DND-41 (cell line): ENCODE measurements around the gene RGS6.

Experiments used
- ATAC-seq: fragments of 200-7000 bp; cut with Tn5 transposase; 3 replicates; pipeline ENCODE4 v1.9.1; 2021; ENCODE audit warnings: low read depth; ENCODE audit not compliant: insufficient read depth
- DNase-seq: peaks from one replicate; pipeline ENCODE4 v3.0.0-alpha.2; 2020
- H2AFZ ChIP-seq: 2 replicates; pipeline ENCODE4 v1.6.0; 2012; ENCODE audit warnings: low read depth, low read length
- H3K27ac ChIP-seq: 2 replicates; pipeline ENCODE4 v1.5.1; 2012; ENCODE audit warnings: low read length, inconsistent platforms
- H3K27me3 ChIP-seq: fragments of 200-600 bp; sonication (generic); 2 replicates; pipeline ENCODE4 v1.6.0; 2012; ENCODE audit warnings: low read length, mild to moderate bottlenecking, inconsistent platforms; ENCODE audit not compliant: insufficient read depth, poor library complexity
- H3K36me3 ChIP-seq: 2 replicates; pipeline ENCODE4 v1.5.1; 2012; ENCODE audit warnings: low read length, inconsistent platforms; ENCODE audit not compliant: insufficient read depth
- H3K4me1 ChIP-seq: 2 replicates; pipeline ENCODE4 v1.5.1; 2012; ENCODE audit warnings: mild to moderate bottlenecking, low read length; ENCODE audit not compliant: insufficient read depth
- H3K4me2 ChIP-seq: 2 replicates; pipeline ENCODE4 v1.6.0; 2012; ENCODE audit warnings: mild to moderate bottlenecking, moderate library complexity, low read length, inconsistent platforms; ENCODE audit not compliant: insufficient read depth
- H3K4me3 ChIP-seq, 2 experiments: fragments of 200-600 bp in 1 of 2; shearing (Covaris generic) in 1 of 2; 2 replicates each; pipeline ENCODE4 v1.5.1; 2012 to 2016; ENCODE audit warnings: inconsistent platforms in 2 of 2, low read length in 2 of 2, mild to moderate bottlenecking in 2 of 2, low read depth in 1 of 2, moderate library complexity in 1 of 2
- H3K79me2 ChIP-seq: 2 replicates; pipeline ENCODE4 v1.6.0; 2012; ENCODE audit warnings: low read length, inconsistent platforms; ENCODE audit not compliant: insufficient read depth
- H3K9ac ChIP-seq: 2 replicates; pipeline ENCODE4 v1.6.0; 2012; ENCODE audit warnings: low read depth, mild to moderate bottlenecking, inconsistent platforms, low read length, moderate library complexity
- H3K9me3 ChIP-seq: 2 replicates; pipeline ENCODE4 v1.5.1; 2012; ENCODE audit warnings: low read length, moderate library complexity, mild to moderate bottlenecking, inconsistent platforms; ENCODE audit not compliant: insufficient read depth, severe bottlenecking
- H4K20me1 ChIP-seq: 2 replicates; pipeline ENCODE4 v1.6.0; 2012; ENCODE audit warnings: low read length; ENCODE audit not compliant: insufficient read depth
- EZH2 ChIP-seq: IDR thresholded peaks from 3 replicates; pipeline ENCODE4 v1.6.1; 2012; ENCODE audit warnings: borderline replicate concordance, low read depth, mild to moderate bottlenecking, moderate library complexity, low read length, inconsistent platforms; ENCODE audit not compliant: severe bottlenecking
- TF ChIP-seq, protein P1 (sequence below): IDR thresholded peaks from 2 replicates; pipeline ENCODE4 v1.5.1; 2012; ENCODE audit warnings: borderline replicate concordance, low read length, moderate library complexity, mild to moderate bottlenecking; ENCODE audit not compliant: poor library complexity, severe bottlenecking; ENCODE audit errors: extremely low read depth

The RGS6 gene

DNA sequence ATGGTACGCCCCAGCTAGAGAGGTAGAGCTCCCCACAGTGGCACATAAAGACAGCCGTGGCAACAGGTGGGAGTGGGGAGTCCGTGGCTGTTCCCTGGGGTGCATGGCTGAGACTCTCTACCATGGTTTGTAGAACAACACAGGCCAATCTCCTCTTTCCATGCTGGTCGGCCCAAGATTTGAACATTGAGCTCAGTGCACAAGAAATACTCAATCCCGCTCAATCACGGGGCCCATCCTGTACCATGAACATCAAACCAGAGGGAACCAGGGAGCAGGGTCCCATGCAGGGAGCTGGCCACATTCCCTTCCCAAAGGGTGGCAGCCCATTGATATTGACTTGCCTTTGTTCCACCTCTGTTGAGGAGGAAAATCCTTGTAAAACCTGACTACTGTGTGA, 608.6 kb downstream of the RGS6 start:
- no peaks in the 10 kb centered on the region for H3K9me3 ChIP-seq
- H3K36me3 ChIP-seq = no peaks in the 10 kb centered on the region
- TF ChIP-seq EZH2 = no peak
- TF ChIP-seq, protein P1, sequence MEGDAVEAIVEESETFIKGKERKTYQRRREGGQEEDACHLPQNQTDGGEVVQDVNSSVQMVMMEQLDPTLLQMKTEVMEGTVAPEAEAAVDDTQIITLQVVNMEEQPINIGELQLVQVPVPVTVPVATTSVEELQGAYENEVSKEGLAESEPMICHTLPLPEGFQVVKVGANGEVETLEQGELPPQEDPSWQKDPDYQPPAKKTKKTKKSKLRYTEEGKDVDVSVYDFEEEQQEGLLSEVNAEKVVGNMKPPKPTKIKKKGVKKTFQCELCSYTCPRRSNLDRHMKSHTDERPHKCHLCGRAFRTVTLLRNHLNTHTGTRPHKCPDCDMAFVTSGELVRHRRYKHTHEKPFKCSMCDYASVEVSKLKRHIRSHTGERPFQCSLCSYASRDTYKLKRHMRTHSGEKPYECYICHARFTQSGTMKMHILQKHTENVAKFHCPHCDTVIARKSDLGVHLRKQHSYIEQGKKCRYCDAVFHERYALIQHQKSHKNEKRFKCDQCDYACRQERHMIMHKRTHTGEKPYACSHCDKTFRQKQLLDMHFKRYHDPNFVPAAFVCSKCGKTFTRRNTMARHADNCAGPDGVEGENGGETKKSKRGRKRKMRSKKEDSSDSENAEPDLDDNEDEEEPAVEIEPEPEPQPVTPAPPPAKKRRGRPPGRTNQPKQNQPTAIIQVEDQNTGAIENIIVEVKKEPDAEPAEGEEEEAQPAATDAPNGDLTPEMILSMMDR = no peak
- no peak overlapping the region for H3K9ac ChIP-seq
- no peak overlapping the region for H2AFZ ChIP-seq
- H3K27ac ChIP-seq = no peak overlapping the region
- no peak overlapping the region for H3K4me2 ChIP-seq
- DNase-seq (no peak), ATAC-seq (no peak)
- peaks cover 3% of the 10 kb centered on the region for H3K4me1 ChIP-seq
- H4K20me1 ChIP-seq = no peaks in the 10 kb centered on the region
- H3K4me3 ChIP-seq = no peak overlapping the region
- H3K27me3 ChIP-seq = peaks cover 11% of the 10 kb centered on the region
- H3K79me2 ChIP-seq = no peaks in the 10 kb centered on the region

DNA sequence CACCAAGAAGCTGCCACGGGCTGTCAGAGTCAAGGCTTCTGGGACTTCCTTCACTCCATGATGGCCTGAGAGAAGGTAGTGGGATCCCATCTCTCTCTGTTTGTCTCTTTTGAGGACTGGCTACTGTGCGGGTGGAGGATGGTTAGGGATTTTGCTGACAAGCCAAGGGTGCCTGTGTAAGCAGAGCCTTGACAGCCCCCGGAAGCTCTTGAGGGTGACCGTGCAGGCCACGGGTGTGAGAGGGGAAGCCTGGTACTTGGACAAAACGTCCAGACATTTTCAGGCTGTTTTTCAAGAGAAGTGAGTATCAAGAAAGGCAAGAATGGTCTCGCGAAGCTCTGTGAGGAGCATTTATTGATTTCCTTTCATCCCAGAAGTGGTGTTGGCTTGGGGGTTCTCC, 609.3 kb downstream of the RGS6 start:
- 0 out of 2 replicates have a peak, but pooled peaks cover under 1% of the 10 kb centered on the region for H4K20me1 ChIP-seq
- H2AFZ ChIP-seq = no peak overlapping the region
- H3K27me3 ChIP-seq = peaks cover 11% of the 10 kb centered on the region
- TF ChIP-seq EZH2 = no peak
- TF ChIP-seq, protein P1 = no peak
- DNase-seq = no peak
- H3K4me1 ChIP-seq = peaks cover 10% of the 10 kb centered on the region
- H3K9me3 ChIP-seq = no peaks in the 10 kb centered on the region
- no peaks in the 10 kb centered on the region for H3K79me2 ChIP-seq
- no peak overlapping the region for H3K9ac ChIP-seq
- H3K27ac ChIP-seq = no peak overlapping the region
- no peak overlapping the region for H3K4me3 ChIP-seq
- H3K36me3 ChIP-seq = no peaks in the 10 kb centered on the region
- no peak for ATAC-seq
- no peak overlapping the region for H3K4me2 ChIP-seq

DNA sequence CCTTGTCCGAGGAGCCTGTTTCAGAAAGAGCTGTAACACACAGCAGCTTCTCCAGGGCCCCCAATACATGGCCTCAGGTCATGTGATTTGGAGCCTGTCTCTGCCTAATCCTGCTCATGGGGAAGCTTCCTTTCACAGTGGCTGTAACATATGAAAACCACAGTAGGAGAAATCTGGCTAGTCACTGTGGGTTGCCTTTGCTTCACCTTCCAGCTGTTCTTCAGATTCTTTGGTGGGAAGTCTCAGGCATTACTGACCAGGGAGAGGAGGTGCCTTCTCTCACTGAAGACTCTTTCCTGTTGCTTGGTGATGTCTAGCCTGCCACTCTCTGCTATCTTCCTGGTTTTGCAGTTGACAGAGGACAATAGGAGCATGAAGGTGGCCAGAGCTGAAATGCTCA, 611.1 kb downstream of the RGS6 start:
- H3K4me2 ChIP-seq = no peak overlapping the region
- no peak overlapping the region for H3K27ac ChIP-seq
- 0 out of 2 replicates have a peak, but pooled peaks cover 4% of the 10 kb centered on the region for H4K20me1 ChIP-seq
- ATAC-seq (peak; percentile 49; the same call in 2 of the 3 replicates), DNase-seq (no peak)
- H3K27me3 ChIP-seq = peaks cover 11% of the 10 kb centered on the region
- no peaks in the 10 kb centered on the region for H3K36me3 ChIP-seq
- H3K4me3 ChIP-seq = no peak overlapping the region
- H3K9me3 ChIP-seq = no peaks in the 10 kb centered on the region
- TF ChIP-seq, protein P1 = no peak
- TF ChIP-seq EZH2 = no peak
- H2AFZ ChIP-seq = no peak overlapping the region
- H3K4me1 ChIP-seq = peaks cover 15% of the 10 kb centered on the region
- no peak overlapping the region for H3K9ac ChIP-seq
- no peaks in the 10 kb centered on the region for H3K79me2 ChIP-seq
